GM18951 (cell line): Measurements from ENCODE around the gene ADIPOQ.
"Not testable (repeated sequence)": the region's sequence is repeated elsewhere in the genome, so short reads cannot be mapped to it uniquely, and the experiment has no call there.

ENCODE experiments used
- POLR2A ChIP-seq: IDR thresholded peaks from 4 replicates; pipeline ENCODE4 v1.6.1; 2011; ENCODE audit warnings: mild to moderate bottlenecking; ENCODE audit not compliant: insufficient read length, insufficient read depth; ENCODE audit errors: extremely low read depth
- in situ Hi-C: fragments of 300-500 bp; cut with MboI; formaldehyde crosslinking; loops from one replicate; pipeline ENCODE4 v1.12.0; 2022; ENCODE audit warnings: low sequenced_read_pairs, mixed read lengths, inconsistent platforms; ENCODE audit not compliant: unreplicated experiment

The ADIPOQ gene

DNA sequence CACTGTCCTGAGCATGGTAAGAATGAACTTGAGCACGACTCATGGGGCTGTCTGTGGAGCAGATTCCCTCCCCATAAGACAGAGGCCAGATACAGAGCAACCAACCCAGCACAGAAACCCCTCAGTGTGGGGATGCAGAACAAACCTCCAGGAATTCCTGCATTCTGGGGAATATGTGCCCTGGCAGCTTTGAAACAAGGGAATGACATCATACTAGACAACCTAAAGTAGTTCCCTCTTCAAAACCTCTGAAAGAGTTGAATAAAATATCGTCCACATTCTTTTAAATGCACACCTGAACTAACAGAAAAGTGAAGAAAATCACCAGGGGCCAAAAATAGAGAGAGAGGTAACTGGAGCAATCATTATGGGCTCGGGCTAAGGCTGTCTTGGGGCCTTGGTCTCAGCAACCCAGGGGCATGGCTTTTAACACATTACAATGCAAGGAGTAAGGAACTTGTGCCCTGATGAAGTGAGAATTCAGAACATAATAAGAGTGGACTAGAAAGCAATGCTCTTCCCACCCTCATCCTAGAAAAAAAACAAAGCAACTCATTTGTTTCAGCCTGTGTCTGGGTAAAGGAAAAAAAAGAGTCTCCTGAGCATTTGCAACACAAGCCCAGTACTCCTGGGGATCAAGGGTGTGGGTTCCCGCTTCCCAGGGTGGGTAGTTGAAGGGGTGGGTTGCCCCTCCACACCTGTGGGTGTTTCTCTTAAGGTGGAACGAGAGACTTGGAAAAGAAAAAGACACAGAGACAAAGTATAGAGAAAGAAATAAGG is 43.9 kb downstream of the ADIPOQ start:
- TF ChIP-seq POLR2A = no peak
- in situ Hi-C loops = no loop called here

DNA sequence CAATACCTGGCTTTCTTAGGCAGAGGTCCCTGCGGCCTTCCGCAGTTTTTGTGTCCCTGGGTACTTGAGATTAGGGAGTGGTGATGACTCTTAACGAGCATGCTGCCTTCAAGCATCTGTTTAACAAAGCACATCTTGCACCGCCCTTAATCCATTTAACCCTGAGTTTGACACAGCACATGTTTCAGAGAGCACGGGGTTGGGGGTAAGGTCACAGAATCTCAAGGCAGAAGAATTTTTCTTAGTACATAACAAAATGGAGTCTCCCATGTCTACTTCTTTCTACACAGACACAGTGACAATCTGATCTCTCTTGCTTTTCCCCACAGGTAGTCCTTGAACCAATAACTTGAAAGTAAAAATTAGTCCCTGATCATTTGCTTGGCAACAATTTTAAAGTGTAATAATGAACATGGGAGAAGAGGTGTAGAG is 45.0 kb downstream of the ADIPOQ start:
- in situ Hi-C loops = not testable (repeated sequence)

DNA sequence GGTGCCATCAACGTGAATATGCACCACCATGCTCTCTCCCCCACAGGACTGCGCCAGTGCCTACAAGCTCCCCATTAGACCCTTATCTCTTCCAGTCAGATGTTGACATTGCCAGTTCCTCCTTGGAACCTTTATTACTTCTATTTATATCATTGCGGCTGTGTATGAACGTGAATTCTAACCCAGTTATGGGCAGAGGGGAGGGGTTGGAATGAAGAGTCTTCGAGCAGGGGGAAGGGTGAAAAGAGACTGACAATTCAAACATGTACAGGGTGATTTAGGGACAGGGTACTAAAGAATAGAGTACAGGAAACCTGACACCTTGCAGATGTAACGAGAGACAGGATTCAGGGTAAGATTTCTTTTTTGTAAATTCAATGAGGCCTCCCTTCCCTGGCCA is 46.1 kb downstream of the ADIPOQ start:
- TF ChIP-seq POLR2A = no peak
- in situ Hi-C loops = no loop called here

DNA sequence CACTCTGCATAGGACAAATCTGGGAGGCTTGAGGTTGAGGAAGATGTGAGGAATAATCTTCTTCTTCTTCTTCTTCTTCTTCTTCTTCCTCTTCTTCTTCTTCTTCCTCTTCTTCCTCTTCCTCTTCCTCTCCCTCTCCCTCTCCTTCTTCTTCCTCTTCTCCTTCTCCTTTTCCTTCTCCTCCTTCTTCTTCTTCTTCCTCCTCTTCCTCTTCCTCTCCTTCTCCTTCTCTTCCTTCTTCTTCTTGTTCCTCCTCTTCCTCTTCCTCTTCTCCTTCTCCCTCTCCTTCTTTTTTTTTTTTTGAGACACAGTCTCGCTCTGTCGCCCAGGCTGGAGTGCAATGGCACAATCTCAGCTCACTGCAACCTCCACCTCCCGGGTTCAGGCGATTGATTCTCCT is 47.2 kb downstream of the ADIPOQ start:
- in situ Hi-C loops = not testable (repeated sequence)

DNA sequence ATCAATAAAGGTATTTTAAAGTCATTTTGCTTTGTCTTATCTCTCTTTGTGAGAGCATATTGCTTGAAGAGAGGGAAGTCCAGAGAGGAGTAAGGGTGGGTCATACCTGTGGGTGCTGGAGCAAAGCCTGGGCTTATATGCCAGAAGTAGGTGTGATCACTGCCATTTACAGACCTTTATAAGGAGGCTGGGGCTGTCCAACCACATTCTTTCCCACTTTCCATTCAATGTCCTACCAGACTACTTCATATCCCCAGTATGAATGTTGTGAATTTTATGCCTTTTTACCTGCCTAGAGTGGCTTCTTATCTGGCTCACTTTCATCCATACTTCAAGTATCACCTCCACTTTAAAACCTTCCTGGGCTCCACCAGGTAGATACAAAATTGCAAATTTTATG is 48.4 kb downstream of the ADIPOQ start:
- no peak for TF ChIP-seq POLR2A
- in situ Hi-C loops = no loop called here

DNA sequence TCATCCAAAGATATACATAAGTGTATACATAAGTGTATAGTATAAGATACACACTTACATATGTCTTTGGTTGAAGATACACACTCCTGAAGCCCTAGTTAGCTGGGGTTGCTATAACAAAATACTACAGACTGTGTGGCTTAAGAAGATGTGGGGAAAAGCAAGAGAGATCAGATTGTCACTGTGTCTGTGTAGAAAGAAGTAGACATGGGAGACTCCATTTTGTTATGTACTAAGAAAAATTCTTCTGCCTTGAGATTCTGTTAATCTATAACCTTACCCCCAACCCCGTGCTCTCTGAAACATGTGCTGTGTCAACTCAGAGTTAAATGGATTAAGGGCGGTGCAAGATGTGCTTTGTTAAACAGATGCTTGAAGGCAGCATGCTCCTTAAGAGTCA is 50.6 kb downstream of the ADIPOQ start:
- in situ Hi-C loops = not testable (repeated sequence)

DNA sequence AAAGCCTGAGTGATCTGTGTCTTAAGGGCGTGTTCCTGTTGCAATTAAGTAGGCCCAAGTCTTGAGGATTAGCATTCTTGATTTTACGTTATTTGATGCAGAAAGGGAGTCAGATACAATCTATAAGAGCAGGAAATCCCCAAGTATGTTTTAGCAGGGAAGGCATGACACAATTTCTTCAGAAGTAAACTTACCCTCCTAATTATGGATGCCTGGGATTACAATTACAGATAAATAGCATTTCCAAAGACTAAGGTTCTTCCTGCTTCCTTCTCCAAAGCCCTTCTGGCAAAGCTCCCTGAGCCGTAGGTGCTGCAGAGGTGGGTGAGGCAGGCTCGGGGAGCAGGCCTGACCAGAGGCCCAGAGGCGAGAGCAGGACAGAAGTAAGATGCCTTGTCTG is 52.9 kb downstream of the ADIPOQ start:
- in situ Hi-C loops = no loop called here
- TF ChIP-seq POLR2A = no peak

DNA sequence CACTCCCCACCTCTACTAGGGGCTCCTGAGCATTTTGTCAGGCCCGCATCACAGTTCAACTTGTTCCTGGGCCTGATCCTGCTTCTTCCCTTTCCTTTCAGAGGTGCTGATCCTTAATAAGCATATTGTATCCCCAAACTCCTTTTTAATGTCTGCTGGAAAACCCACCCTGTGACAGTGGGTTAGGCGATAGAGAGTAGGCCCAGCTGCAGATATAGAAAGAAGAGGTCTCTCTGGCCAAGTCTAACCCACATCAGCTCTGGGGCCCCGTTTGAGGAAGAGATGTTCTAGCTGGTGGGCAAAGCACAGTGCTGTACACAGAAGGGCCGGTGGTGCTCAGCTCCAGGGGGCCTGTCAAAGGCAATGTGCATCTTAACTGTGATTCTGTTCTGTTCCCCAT is 53.5 kb downstream of the ADIPOQ start:
- TF ChIP-seq POLR2A = no peak
- in situ Hi-C loops = no loop called here

DNA sequence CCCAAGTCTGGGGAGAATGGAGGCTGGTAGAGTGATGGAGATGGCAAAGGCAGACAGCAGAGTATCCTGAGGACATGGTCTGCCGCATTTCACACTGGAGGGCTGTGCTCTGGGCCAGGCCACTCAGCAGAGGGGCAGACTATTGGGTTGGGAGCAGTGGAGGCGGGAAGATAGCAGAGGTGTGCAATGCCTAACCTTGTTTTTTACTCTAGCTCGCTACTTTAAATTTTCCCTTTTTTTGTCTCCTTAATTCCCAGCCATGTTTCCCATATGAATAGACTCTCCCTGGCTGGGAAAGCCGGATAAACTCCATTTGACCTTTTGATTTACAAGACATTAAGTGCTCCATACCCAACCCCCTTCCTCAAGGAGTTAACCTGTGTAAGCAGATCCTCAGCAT is 54.4 kb downstream of the ADIPOQ start:
- in situ Hi-C loops = no loop called here
- no peak for TF ChIP-seq POLR2A

DNA sequence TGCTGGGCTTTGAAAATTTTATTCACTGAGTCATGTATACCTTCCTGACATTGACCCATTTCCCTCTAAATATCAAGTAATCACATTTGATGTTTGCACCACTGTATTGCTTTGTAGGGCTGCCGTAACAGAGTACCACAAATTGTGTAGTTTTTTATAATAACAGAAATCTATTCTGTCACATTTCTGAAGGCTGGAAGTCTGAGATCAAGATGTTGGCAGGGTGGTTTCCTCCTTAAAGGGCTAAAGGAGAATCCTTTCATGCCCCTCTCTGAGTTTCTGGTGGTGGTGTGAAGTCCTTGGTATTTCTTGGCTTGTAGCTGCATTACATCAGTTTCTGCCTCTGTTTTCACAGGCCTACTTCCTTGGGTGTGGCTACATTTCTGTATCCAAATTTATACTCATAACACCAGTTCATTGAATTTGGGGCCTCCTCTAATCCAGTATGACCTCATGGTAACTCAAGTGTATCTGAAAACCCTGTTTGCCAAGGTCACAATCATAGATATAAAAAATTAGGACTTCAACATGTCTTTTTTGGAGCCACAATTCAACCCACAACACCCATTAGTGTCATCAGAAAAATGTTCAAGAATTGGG is 58.7 kb downstream of the ADIPOQ start:
- in situ Hi-C loops = no loop called here
- TF ChIP-seq POLR2A = no peak

DNA sequence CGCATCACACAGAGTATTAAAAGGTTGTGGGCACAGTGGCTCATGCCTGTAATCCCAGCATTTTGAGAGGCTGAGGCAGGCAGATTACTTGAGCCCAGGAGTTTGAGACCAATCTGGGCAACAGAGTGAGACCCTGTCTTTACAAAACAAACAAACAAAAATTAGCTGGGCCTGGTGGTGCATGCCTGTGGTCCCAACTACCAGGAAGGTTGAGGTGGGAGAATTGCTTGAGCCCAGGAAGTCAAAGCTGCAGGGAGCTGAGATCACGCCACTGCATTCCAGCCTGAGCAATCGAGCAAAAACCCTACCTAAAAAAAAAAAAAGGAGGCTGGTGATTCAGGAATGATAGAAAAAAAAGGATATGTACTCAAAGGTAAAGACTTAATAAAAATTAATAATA is 59.6 kb downstream of the ADIPOQ start:
- TF ChIP-seq POLR2A = no peak
- in situ Hi-C loops = no loop called here

DNA sequence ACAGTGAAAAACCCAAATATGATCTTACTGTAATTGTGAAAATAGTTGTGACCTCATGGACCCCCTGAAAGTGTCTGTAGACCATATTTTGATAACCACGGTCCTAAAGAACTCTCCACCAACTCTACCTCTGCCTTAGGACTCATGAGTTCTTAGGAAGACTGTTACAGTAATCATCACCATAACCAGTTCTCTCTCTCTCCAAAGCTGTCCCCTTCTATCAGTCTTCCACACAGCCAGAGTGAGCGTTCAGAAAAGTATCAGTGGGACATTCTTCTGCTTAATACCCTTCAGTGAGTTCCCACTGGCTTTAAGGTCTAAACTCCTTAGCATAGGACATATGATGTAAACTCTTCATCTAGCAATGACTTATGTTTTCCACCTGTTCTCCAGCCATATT is 60.2 kb downstream of the ADIPOQ start:
- no peak for TF ChIP-seq POLR2A
- in situ Hi-C loops = no loop called here

DNA sequence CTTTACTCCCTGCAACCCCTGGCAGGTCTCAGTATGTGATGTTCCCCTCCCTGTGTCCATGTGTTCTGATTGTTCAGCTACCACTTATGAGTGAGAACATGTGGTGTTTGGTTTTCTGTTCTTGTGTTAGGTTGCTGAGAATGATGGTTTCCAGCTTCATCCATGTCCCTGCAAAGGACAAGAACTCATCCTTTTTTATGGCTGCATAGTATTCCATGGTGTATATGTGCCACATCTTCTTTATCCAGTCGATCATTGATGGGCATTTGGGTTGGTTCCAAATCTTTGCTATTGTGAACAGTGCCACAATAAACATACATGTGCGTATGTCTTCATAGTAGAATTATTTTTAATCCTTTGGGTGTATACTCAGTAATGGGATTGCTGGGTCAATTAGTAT is 61.2 kb downstream of the ADIPOQ start:
- in situ Hi-C loops = not testable (repeated sequence)

DNA sequence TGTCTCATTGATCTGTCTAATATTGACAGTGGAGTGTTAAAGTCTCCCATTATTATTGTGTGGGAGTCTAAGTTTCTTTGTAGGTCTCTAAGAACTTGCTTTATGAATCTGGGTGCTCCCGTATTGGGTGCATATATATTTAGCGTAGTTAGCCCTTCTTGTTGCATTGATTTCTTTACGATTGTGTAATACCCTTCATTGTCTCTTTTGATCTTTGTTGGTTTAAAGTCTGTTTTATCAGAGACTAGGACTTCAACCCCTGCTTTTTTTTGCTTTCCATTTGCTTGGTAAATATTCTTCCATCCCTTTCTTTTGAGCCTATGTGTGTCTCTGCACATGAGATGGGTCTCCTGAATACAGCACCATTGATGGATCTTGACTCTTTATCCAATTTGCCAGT is 64.6 kb downstream of the ADIPOQ start:
- in situ Hi-C loops = not testable (repeated sequence)
